Right cardiac atrium (tissue), 5 donors: Measurements from ENCODE around the gene ZFHX3. TPM values are rescaled to one million over a fixed set of nuclear protein-coding genes. Genes with fewer than 3 reads are reported as not detected.

Source experiments
- ATAC-seq, 2 donors: fragments of 200-7000 bp; cut with Tn5 transposase; one replicate each; pipeline versions ENCODE4 v1.8.0 to v1.9.1; 2020; ENCODE audit warnings: moderate library complexity in 2 of 2, mild to moderate bottlenecking in 1 of 2
- DNase-seq, 3 donors: peaks; one replicate each; pipeline ENCODE4 v3.0.0-alpha.2; 2020
- H3K27ac ChIP-seq: one replicate; pipeline ENCODE4 v1.5.1; 2013; ENCODE audit warnings: mild to moderate bottlenecking, low read length, control low read depth, moderate library complexity
- H3K27me3 ChIP-seq: one replicate; pipeline ENCODE4 v1.6.1; 2013; ENCODE audit not compliant: control insufficient read depth, insufficient read depth
- H3K4me1 ChIP-seq: one replicate; pipeline ENCODE4 v1.6.1; 2013; ENCODE audit warnings: low read length; ENCODE audit not compliant: control insufficient read depth, insufficient read depth
- H3K4me3 ChIP-seq: one replicate; pipeline ENCODE4 v1.5.1; 2013; ENCODE audit warnings: low read length, control low read depth
- H3K9me3 ChIP-seq: one replicate; pipeline ENCODE4 v1.6.1; 2013; ENCODE audit warnings: low read length; ENCODE audit not compliant: control insufficient read depth
- WGBS: extraction: QIAGEN DNeasy Blood & Tissue Kit; methylation state at CpG from one replicate; pipeline ENCODE4 v1.1.7; 2013; 5-methylcytosine and 5-hydroxymethylcytosine counted together
- intact Hi-C, 4 donors: fragments of 100-400 bp; cut with DNase I; formaldehyde crosslinking; loops; one replicate each; pipeline versions ENCODE4 v1.11.0 to v1.14.0; 2022 to 2023
- polyA plus RNA-seq: library from polyadenylated mRNA; stranded (reverse); fragments of 200-250 nt; gene quantifications from one replicate; pipeline ENCODE4 v1.2.3, GENCODE V29; 2013
- total RNA-seq, 4 donors: library from RNA; stranded (reverse); fragmentation: NEBNext Ultra II Directional; extraction: Animal tissue kit (Norgen Biotek cat#: 25700); gene quantifications; one replicate each; pipeline ENCODE4 v1.2.1, GENCODE V29; 2021
- donor health status: healthy with polysubstance abuse.
- donor health status: DM: no; HTN: yes; CAD: no.
- donor health status: DM: no; HTN: no; CAD: no.
- donor health status: DM: no; HTN: yes; CAD: no; lungs with severe emphysema.
- donor health status: DM: yes; HTN: yes; CAD: no.

The ZFHX3 gene
- total and polyA plus RNA-seq, 5 donors = 4.3 to 18.2 (median 9.7) TPM

DNA sequence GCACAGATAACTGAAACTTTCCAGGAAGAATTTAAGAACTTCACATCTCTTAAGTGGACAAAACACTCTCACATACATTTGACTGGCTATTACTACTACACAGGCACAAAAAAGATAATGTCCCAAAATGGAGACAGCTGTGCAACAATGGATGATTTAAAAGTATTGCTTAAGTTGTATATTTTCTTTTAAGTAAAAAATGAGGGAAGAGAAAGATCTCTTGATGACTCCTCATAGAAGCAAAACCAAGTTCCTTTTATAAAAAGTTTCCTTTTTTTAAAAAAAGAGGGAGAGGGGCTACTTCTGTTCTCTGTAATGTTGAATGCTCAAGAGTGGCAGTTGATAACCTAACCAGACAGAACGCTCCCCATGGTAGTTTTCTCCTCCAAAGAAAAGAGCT lies 195.5 kb downstream of the ZFHX3 start:
- ATAC-seq = no peak
- H3K27ac ChIP-seq = no peak overlapping the region
- intact Hi-C loops = no loop called here
- no peak for DNase-seq
- H3K9me3 ChIP-seq = no peaks in the 10 kb centered on the region
- 95% methylated on average over 1 of the region's 1 CpG for WGBS
- no peak overlapping the region for H3K4me3 ChIP-seq
- H3K4me1 ChIP-seq = peaks cover 15% of the 10 kb centered on the region
- no peaks in the 10 kb centered on the region for H3K27me3 ChIP-seq

DNA sequence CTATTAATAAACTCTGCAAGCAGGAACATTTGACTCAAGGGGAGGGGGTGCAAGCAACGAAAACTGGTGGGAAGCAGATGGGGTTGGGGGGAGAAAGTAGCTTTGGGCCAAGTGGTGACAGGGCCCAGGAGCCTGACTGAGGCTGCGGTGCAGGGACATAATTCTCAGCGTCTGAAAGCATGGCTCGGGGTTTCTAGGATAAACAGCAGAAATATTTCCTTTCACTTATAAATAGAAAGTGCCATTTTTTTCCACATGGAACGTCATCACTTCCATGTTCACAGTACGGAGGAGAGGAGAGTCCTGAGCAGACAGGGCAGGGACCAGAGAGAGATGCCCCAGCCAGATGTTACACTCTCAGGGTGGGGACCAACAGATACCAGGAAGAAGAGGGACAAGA lies 197.1 kb downstream of the ZFHX3 start:
- no peak overlapping the region for H3K4me3 ChIP-seq
- intact Hi-C loops = no loop called here
- no peaks in the 10 kb centered on the region for H3K9me3 ChIP-seq
- ATAC-seq (peak; percentile 34 to 40), DNase-seq (no peak)
- peaks cover 17% of the 10 kb centered on the region for H3K4me1 ChIP-seq
- 31% methylated on average over 6 of the region's 6 CpGs for WGBS
- H3K27ac ChIP-seq = peak overlapping the region; percentile 25
- H3K27me3 ChIP-seq = no peaks in the 10 kb centered on the region

DNA sequence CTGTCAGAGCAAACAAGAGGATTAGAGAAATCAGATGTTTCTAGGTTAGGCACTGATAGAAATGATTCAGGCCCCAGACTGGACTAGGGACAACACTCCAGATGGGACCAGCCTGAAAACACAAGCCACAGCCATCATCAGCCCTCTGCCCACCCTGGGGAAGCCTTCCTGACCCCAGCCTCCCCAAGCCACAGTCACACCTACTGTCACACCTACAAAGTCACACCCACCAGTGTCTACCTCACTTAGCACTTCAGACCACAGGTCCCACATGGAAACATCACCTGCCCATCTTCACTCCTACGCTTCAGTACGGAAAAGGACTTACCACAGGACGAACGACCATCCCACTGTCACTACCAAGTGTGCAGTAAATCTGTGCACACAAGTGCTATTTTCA lies 197.9 kb downstream of the ZFHX3 start:
- intact Hi-C loops = no loop called here
- Histone ChIP-seq H3K27ac (peak overlapping the region; percentile 53), H3K4me3 (no peak overlapping the region), H3K27me3 (no peaks in the 10 kb centered on the region), H3K9me3 (no peaks in the 10 kb centered on the region), H3K4me1 (peaks cover 17% of the 10 kb centered on the region)
- no peak for DNase-seq
- no peak for ATAC-seq
- WGBS = 95% methylated on average over 4 of the region's 4 CpGs

DNA sequence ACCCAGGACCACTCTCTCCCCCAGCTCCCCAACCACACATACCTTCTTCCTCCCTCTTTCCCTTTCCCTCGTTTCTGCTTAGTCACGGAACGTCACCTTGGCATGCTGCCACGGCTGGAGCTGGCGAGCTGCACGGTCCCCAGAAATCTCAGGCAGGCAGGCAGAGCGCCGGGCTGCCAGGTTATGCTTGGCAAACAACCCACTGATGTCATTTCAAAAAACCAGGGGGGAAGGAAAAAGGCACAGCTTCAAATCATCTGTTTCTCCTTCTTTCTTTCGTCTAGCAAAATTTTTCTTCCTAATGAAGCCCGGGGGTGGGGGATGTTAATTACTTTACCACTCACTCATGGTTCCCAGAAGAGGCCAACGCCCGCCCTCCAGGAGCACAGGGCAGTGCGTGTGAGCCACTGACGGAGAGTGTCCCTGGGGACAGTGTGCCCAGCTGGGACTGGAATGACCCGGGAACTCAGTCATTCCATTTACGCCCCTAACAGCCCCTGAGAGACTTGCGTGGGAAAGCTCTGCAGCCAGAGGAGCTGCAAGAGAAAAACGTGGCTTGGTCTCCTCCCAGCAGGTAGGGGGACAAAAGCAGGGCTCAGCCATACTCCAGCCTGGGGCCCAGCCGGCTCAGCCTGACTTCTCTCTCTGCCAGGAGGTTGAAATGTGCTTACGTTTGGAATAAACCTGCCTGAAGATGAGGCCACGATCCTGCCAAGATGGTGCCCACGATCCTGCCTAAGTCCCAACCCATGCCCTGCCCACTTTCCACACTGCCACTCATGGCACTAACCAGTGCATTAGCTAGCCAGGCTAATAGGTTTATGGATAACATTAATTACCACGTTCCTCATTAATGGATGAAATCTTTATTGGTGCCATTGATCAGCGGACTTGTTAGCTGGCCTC lies 198.9 kb downstream of the ZFHX3 start:
- peak; percentile 78 to 81 for ATAC-seq
- Histone ChIP-seq H3K27me3 (no peaks in the 10 kb centered on the region), H3K4me3 (peak overlapping the region; percentile 6), H3K27ac (peak overlapping the region; percentile 45), H3K9me3 (no peaks in the 10 kb centered on the region), H3K4me1 (peaks cover 18% of the 10 kb centered on the region)
- DNase-seq = peak; percentile 90 to 96 (median 95)
- 25% methylated on average over 24 of the region's 24 CpGs for WGBS
- intact Hi-C loops = loop anchor here in 2 of 4 donors (10.0 kb wide), 1 partner anchor 86 kb away; no protein-coding TSS in a partner anchor

DNA sequence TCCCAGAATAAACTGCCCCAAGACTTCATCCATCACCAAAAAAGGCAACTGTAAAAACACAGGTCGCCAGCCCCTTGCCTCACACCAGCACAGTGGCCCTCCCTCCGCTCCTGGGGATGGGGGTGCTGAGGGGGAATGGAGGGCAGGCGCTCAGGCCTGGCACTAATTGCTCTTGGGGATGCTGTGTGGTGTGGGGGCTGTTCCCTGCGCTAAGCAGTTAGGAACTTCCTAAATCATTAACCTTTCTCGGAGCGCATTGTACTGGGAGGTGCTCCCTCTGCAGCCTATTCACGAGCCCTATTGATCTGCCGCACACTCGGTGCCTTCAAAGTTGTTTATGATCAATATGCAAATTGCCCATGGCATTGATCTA lies 199.9 kb downstream of the ZFHX3 start:
- Histone ChIP-seq H3K27me3 (no peaks in the 10 kb centered on the region), H3K27ac (no peak overlapping the region), H3K4me1 (peaks cover 17% of the 10 kb centered on the region), H3K9me3 (no peaks in the 10 kb centered on the region), H3K4me3 (no peak overlapping the region)
- intact Hi-C loops = loop anchor here in 2 of 4 donors (10.0 kb wide), 1 partner anchor 87 kb away; no protein-coding TSS in a partner anchor
- WGBS = 95% methylated on average over 9 of the region's 9 CpGs
- no peak for ATAC-seq
- no peak for DNase-seq

DNA sequence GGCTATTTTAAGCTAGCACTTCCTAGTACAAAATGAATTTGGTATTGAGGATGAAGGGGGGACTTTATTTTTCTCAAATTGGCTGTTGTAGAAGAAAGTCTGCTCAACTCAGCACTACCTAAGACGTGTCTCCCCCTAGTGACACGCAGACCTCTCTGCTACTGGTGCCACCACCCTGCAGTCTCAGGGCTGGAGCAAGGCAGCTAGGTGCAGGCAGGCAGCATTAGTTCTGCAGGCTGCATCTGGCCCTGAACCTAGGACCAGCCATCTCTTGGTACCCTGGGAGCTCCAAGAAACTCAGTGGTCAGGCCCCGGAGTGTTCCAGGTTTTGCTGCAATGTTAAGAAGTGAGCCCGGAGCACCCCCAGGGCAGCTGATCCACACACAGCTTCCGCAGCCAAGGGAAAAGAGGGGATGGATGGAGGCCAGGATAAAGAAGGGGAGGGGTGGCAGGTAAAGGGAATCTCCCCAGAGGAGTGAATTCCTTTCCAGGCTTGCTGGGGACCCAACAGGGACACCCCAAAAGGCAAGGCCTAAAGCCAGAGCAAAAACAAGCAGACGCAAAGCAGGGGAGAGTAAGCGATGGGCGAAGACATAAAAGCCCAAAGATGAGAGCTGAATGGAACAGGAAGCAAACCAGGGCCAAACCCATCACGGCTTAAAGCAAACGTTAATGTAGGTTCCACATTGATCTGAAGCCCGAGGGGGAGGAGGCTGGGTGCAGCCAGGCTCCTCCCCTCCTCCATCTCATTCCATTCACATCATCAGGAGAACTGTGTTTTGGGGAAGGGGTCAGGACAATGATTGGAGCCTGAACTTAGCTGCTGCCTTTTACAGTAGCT lies 200.5 kb downstream of the ZFHX3 start:
- peak in 1 of 2 donors; percentile 29 for ATAC-seq
- Histone ChIP-seq H3K4me3 (no peak overlapping the region), H3K27me3 (no peaks in the 10 kb centered on the region), H3K9me3 (no peaks in the 10 kb centered on the region), H3K4me1 (peaks cover 17% of the 10 kb centered on the region), H3K27ac (peak overlapping the region; percentile 7)
- no peak for DNase-seq
- intact Hi-C loops = loop anchor here in 2 of 4 donors (10.0 kb wide), 1 partner anchor 87 kb away; no protein-coding TSS in a partner anchor
- 65% methylated on average over 11 of the region's 11 CpGs for WGBS

DNA sequence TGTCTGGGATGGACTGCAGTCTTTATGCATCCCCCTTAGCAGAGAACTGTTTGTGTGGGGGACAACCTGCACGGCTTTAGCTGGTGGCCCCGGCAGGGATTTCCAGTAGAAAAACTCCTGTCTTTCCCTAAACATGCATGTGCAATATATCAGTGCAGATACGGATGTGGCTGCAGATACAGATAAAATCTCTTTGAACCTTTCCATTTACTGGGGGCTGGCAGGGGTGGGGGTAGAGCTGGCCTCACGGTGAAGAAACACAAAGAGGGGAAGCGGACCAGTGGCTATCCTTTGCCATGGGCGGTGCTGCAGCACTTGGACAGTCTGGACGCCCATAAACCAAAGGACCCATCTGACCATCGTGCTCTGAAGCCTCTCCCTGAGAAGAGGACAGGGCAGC lies 201.3 kb downstream of the ZFHX3 start:
- 83% methylated on average over 8 of the region's 8 CpGs for WGBS
- Histone ChIP-seq H3K4me3 (no peak overlapping the region), H3K27ac (no peak overlapping the region), H3K9me3 (no peaks in the 10 kb centered on the region), H3K4me1 (peaks cover 17% of the 10 kb centered on the region), H3K27me3 (no peaks in the 10 kb centered on the region)
- intact Hi-C loops = loop anchor here in 2 of 4 donors (10.0 kb wide), 1 partner anchor 88 kb away; no protein-coding TSS in a partner anchor
- no peak for DNase-seq
- no peak for ATAC-seq

DNA sequence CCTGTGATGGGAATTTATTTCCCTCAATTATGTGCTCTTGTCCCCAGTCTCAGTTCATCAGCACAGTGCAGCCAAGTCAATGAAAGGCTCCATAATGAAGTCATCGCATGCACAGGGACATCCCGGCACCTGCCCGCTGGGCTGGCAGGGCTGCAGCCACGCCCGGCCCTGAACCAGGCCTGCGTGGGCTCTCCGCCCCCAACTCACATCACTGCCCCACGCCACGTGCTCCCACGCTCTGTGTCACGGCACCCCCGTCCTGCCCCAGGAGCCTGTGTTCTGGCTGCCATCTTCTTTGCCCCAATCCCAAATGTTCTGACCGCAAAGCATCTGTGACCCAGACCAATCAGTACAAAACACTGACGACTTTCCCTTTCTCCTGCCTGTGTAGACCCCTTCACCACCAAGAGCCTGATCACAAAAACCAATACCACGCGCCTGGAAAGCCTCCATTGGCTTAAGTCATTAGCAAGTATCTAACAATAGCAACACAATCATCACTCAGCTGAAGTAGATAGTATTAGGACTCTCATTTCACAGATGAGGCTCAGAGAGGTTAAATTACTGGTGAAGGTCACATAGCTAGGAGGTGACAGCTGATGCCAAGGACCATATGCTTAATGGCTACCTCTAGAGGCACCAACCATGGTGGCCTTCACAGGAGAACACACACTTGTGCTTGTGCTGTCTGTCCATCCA lies 202.5 kb downstream of the ZFHX3 start:
- H3K4me1 ChIP-seq = peaks cover 16% of the 10 kb centered on the region
- ATAC-seq (no peak), DNase-seq (no peak)
- H3K27me3 ChIP-seq = no peaks in the 10 kb centered on the region
- H3K27ac ChIP-seq = no peak overlapping the region
- no peaks in the 10 kb centered on the region for H3K9me3 ChIP-seq
- intact Hi-C loops = loop anchor here in 2 of 4 donors (10.0 kb wide), 1 partner anchor 89 kb away; no protein-coding TSS in a partner anchor
- WGBS = 95% methylated on average over 16 of the region's 16 CpGs
- H3K4me3 ChIP-seq = no peak overlapping the region

DNA sequence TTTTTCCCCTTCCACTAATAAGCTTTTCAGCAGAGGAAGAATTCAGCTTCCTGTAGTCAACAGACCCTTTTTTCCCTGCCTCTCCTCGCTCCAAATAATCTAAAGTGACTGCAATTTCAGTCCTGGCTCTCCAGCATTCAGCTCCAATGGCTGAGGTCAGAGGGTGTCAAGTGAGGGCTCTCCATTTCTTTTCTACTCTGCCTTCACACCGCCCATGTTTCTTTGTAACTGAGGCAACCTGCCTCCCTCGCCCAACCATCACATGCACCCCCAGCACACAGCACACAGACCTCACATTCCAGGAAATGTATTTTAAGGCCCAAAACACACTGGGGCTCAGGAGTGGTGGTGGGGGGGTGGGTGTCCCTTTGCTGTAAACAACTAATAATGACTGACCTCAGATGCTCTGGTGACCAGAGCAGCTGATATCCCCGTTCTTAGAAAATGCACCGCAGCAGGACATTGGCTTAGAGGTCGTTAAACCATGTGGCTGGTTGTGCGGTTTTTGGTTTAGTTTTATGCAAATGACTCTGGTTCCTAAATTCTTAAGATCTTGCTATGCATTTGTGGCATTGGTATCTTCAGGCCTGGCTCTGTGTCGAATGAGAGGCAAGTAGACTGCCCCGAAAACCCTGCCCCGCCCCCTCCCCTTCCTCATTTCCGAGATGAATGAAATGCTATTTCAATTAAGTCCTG lies 203.6 kb downstream of the ZFHX3 start:
- H3K27me3 ChIP-seq = no peaks in the 10 kb centered on the region
- intact Hi-C loops = loop anchor here in 2 of 4 donors (10.0 kb wide), 1 partner anchor 90 kb away; no protein-coding TSS in a partner anchor
- peaks cover 14% of the 10 kb centered on the region for H3K4me1 ChIP-seq
- H3K9me3 ChIP-seq = no peaks in the 10 kb centered on the region
- WGBS = 65% methylated on average over 11 of the region's 11 CpGs
- no peak overlapping the region for H3K27ac ChIP-seq
- ATAC-seq (no peak), DNase-seq (no peak)
- no peak overlapping the region for H3K4me3 ChIP-seq

DNA sequence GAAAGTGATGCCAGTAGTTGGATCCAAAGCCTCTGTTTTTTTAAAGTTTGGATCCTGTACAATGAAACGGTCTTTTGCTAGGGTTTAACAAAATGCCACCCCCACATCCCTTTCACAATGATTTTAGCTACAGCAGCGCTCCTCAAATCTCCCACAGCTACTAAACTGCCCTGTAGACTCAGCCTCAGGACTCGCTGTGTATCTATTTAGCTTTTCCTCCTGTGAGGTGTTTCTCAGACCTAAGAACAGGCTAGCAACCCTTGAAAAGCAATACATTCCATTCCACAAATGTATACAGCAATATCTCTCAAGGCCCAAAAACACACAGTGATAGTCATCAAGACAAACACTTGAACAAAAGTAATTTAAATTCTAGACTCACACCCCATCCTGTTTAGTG lies 206.4 kb downstream of the ZFHX3 start:
- Histone ChIP-seq H3K4me3 (no peak overlapping the region), H3K27ac (no peak overlapping the region), H3K9me3 (no peaks in the 10 kb centered on the region), H3K27me3 (no peaks in the 10 kb centered on the region), H3K4me1 (peaks cover 7% of the 10 kb centered on the region)
- ATAC-seq = peak in 1 of 2 donors; percentile 13
- DNase-seq = no peak
- 63% methylated on average over 3 of the region's 3 CpGs for WGBS
- intact Hi-C loops = loop anchor here in 2 of 4 donors (10.0 kb wide), 1 partner anchor 93 kb away; no protein-coding TSS in a partner anchor
